Heart right ventricle (tissue), 16 donors: Measurements from ENCODE around the gene RSPRY1. TPM values are rescaled to one million over a fixed set of nuclear protein-coding genes. Genes with fewer than 3 reads are reported as not detected.

ENCODE experiments used
- ATAC-seq, 8 donors: fragments of 200-7000 bp; cut with Tn5 transposase; one replicate each; pipeline ENCODE4 v1.9.1; 2020; ENCODE audit warnings: mild to moderate bottlenecking in 8 of 8, moderate library complexity in 8 of 8, moderate number of reproducible peaks in 1 of 8
- DNase-seq, 2 donors: peaks; one replicate each; pipeline ENCODE4 v3.0.0-alpha.2; 2020
- H3K27ac ChIP-seq, 10 donors: fragments of 200-600 bp; sonication (generic) in 2 of 10; one replicate each; pipeline versions ENCODE4 v1.5.0 to v1.8.0; 2020 to 2022; ENCODE audit warnings: mild to moderate bottlenecking in 3 of 10
- H3K27me3 ChIP-seq, 7 donors: fragments of 200-600 bp; one replicate each; pipeline ENCODE4 v1.8.0; 2021 to 2022; ENCODE audit warnings: mild to moderate bottlenecking in 2 of 7
- H3K36me3 ChIP-seq, 9 donors: fragments of 200-600 bp; sonication (generic) in 1 of 9; one replicate each; pipeline versions ENCODE4 v1.5.0 to v1.8.0; 2020 to 2022; ENCODE audit warnings: mild to moderate bottlenecking in 2 of 9
- H3K4me1 ChIP-seq, 9 donors: fragments of 200-600 bp; sonication (generic) in 1 of 9; one replicate each; pipeline versions ENCODE4 v1.5.0 to v1.8.0; 2020 to 2022; ENCODE audit warnings: mild to moderate bottlenecking in 4 of 9
- H3K4me3 ChIP-seq, 10 donors: fragments of 200-600 bp; sonication (generic) in 2 of 10; one replicate each; pipeline versions ENCODE4 v1.5.0 to v1.8.0; 2020 to 2022; ENCODE audit warnings: mild to moderate bottlenecking in 7 of 10, moderate library complexity in 2 of 10
- H3K9me3 ChIP-seq, 11 donors: fragments of 200-600 bp in 10 of 11; sonication (generic) in 2 of 11; one replicate each; pipeline versions ENCODE4 v1.5.0 to v1.8.0; 2013 to 2022; ENCODE audit warnings: mild to moderate bottlenecking in 2 of 11, control low read depth in 1 of 11, moderate library complexity in 1 of 11
- CTCF ChIP-seq, 9 donors: fragments of 200-600 bp; sonication (generic) in 2 of 9; IDR thresholded peaks; one replicate each; pipeline versions ENCODE4 v1.5.0 to v1.8.0; 2021 to 2022; ENCODE audit warnings: antibody characterized with exemption in 9 of 9, mild to moderate bottlenecking in 5 of 9, moderate library complexity in 1 of 9
- WGBS, 2 donors: extraction: QIAGEN DNeasy Blood & Tissue Kit; methylation state at CpG; one replicate each; pipeline ENCODE4 v1.1.7; 2013; ENCODE audit warnings: inconsistent platforms in 1 of 2; 5-methylcytosine and 5-hydroxymethylcytosine counted together
- intact Hi-C, 10 donors: fragments of 100-400 bp; cut with DNase I; formaldehyde crosslinking; loops; one replicate each; pipeline versions ENCODE4 v1.11.1 to v1.14.2; 2022
- polyA plus RNA-seq, 2 donors: library from polyadenylated mRNA; stranded (reverse); fragments of 200-250 nt; gene quantifications; one replicate each; pipeline ENCODE4 v1.2.3, GENCODE V29; 2013
- total RNA-seq, 10 donors: library from RNA; stranded (reverse); fragmentation: NEBNext Ultra II Directional in 3 of 10; extraction: Animal tissue kit (Norgen Biotek cat#: 25700) in 3 of 10; gene quantifications; one replicate each; pipeline versions ENCODE4 v1.2.1 to v1.2.4, GENCODE V29; 2021 to 2023
- donor health status: Arrhythmogenic right ventricular cardiomyopathy.
- donor health status: ischemic (EF 13 %, LVEDD 7.1; RV severe dilation, severe dysfunction).
- donor health status: healthy with polysubstance abuse.
- donor health status: DM: no; HTN: yes; CAD: no.
- donor health status: DM: no; HTN: no; CAD: no.
- donor health status: ischemic (EF 25% LVEDD 6.9; RV normal size, moderate dysfunction).
- donor health status: ischemic (EF 25% LVEDD 5.7; RV mildly dilated, moderate dysfunction).
- donor health status: healthy.
- donor health status: DM: yes; HTN: yes; CAD: no.
- donor health status: Ischemic cardiomyopathy.
- donor health status: ischemic (EF 35%, LVEDD 5.7; RV mildly dilated, moderate dysfunction).
- donor health status: nonischemic (EF 11% LVEDD 7.7; RV severe dilation, severe dysfunction).
- donor health status: DM: yes; HTN: yes; CAD: no.
- donor health status: PGD.
- donor health status: ischemic (EF 29% LVEDD 5.4; RV normal size, mild dysfunction).
- donor health status: nonischemic (EF 23%, LVEDD 6.1; RV moderate dilation, normal function).

Gene RSPRY1
- total and polyA plus RNA-seq, 12 donors, result 6.9 to 21.4 (median 16.9) TPM

- Histone ChIP-seq H3K4me1 (peaks cover 3 to 16% (median 13%) of the 10 kb centered on the region in 9 donors), H3K9me3 (no peaks in the 10 kb centered on the region), H3K4me3 (peak overlapping the region in 9 of 10 donors; percentile 43 to 70 (median 62)), H3K36me3 (no peaks in the 10 kb centered on the region), H3K27ac (peak overlapping the region in 3 of 10 donors; percentile 3 to 29 (median 9)), H3K27me3 (peaks cover 0 to 34% (median 17%) of the 10 kb centered on the region in 7 donors)
- TF ChIP-seq CTCF (IDR thresholded peaks at IDR 0.05), result peak in 1 of 9 donors; percentile 12
- ATAC-seq, result peak in 7 of 8 donors; percentile 18 to 48 (median 33)
- intact Hi-C loops, result loop anchor here in 2 of 10 donors (5.0 to 10.0 kb wide), 2 partner anchors 36 to 199 kb away; partner anchors contain the start of gene ARL2BP (in 1 of the 2)
- no peak for DNase-seq
- WGBS, 2 donors, result 61 to 62% methylated on average over 24 of the region's 24 CpGs
Observed at GRCh38 chr16:57283214-57283958, 97.3 kb downstream of the RSPRY1 start.

- TF ChIP-seq CTCF (IDR thresholded peaks at IDR 0.05), result no peak
- Histone ChIP-seq H3K27ac (peak overlapping the region in 3 of 10 donors; percentile 3 to 50 (median 9)), H3K9me3 (no peaks in the 10 kb centered on the region), H3K4me3 (peak overlapping the region in 9 of 10 donors; percentile 43 to 70 (median 62)), H3K4me1 (peaks cover 3 to 16% (median 13%) of the 10 kb centered on the region in 9 donors), H3K27me3 (peaks cover 0 to 34% (median 17%) of the 10 kb centered on the region in 7 donors), H3K36me3 (no peaks in the 10 kb centered on the region)
- 12% methylated on average over 14 of the region's 14 CpGs for WGBS, 2 donors
- ATAC-seq (peak in 6 of 8 donors; percentile 16 to 50 (median 20)), DNase-seq (no peak)
- intact Hi-C loops, result loop anchor here in 2 of 10 donors (5.0 to 10.0 kb wide), 2 partner anchors 37 to 199 kb away; partner anchors contain the start of gene ARL2BP (in 1 of the 2)
Observed at GRCh38 chr16:57283959-57284208, 97.8 kb downstream of the RSPRY1 start.

GRCh38 chr16:57284209-57284951, 98.3 kb downstream of the RSPRY1 start, which contains the start of gene PLLP:
Gene PLLP (minus strand): TSS chr16:57284672. CDS start chr16:57284540, 132 bp downstream.
- WGBS, 2 donors, result 1% methylated on average over 81 to 95 of the region's 95 CpGs
- H3K27me3 ChIP-seq, result peaks cover 0 to 34% (median 17%) of the 10 kb centered on the region in 7 donors
- peak within 1 kb of the TSS in 5 of 10 donors; percentile 3 to 50 (median 20) for H3K27ac ChIP-seq
- ATAC-seq (peak; percentile 51 to 77 (median 65)), DNase-seq (peak in 1 of 2 donors; percentile 40)
- no peaks in the 10 kb centered on the region for H3K36me3 ChIP-seq
- H3K9me3 ChIP-seq, result no peaks in the 10 kb centered on the region
- intact Hi-C loops, result loop anchor here in 2 of 10 donors (5.0 to 10.0 kb wide), 2 partner anchors 37 to 200 kb away; partner anchors contain the start of gene ARL2BP (in 1 of the 2)
- H3K4me1 ChIP-seq, result peaks cover 3 to 16% (median 13%) of the 10 kb centered on the region in 9 donors
- peak within 1 kb of the TSS; percentile 43 to 70 (median 62) for H3K4me3 ChIP-seq
- no peak for TF ChIP-seq CTCF (IDR thresholded peaks at IDR 0.05)

GRCh38 chr16:57284952-57285363, 98.8 kb downstream of the RSPRY1 start:
- peak in 2 of 8 donors; percentile 20 to 51 for ATAC-seq
- Histone ChIP-seq H3K4me1 (peaks cover 3 to 16% (median 13%) of the 10 kb centered on the region in 9 donors), H3K36me3 (no peaks in the 10 kb centered on the region), H3K9me3 (no peaks in the 10 kb centered on the region), H3K27me3 (peaks cover 0 to 34% (median 17%) of the 10 kb centered on the region in 7 donors), H3K4me3 (peak overlapping the region; percentile 43 to 70 (median 62)), H3K27ac (peak overlapping the region in 2 of 10 donors; percentile 19 to 20)
- DNase-seq, result no peak
- whole genome bisulfite sequencing, 2 donors, result 16 to 17% methylated on average over 22 of the region's 22 CpGs
- intact Hi-C loops, result loop anchor here in 2 of 10 donors (5.0 to 10.0 kb wide), 2 partner anchors 38 to 200 kb away; partner anchors contain the start of gene ARL2BP (in 1 of the 2)
- no peak for TF ChIP-seq CTCF (IDR thresholded peaks at IDR 0.05)
